ENCODE results near the gene ZNF215. TPM values are rescaled to one million over a fixed set of nuclear protein-coding genes. Genes with fewer than 3 reads are reported as not detected.

The ZNF215 gene
- total and polyA plus RNA-seq, 8 donors, result 0.46 to 12.3 (median 1.0) TPM; not detected in 1

GRCh38 chr11:6888830-6889229 lies 37.4 kb upstream of the ZNF215 start:
- Histone ChIP-seq H3K27ac (no peak overlapping the region), H3K4me1 (no peaks in the 10 kb centered on the region), H3K27me3 (no peaks in the 10 kb centered on the region), H3K4me3 (no peak overlapping the region), H3K9me3 (peaks cover 0 to 10% (median 4%) of the 10 kb centered on the region in 4 donors), H3K36me3 (no peaks in the 10 kb centered on the region)
- WGBS, 5 donors, result 79 to 89% (median 85%) methylated on average over 4 of the region's 4 CpGs
- TF ChIP-seq EP300 (IDR thresholded peaks at IDR 0.05) (no peak), POLR2AphosphoS5 (IDR thresholded peaks at IDR 0.05) (no peak), CTCF (IDR thresholded peaks at IDR 0.05) (no peak), POLR2A (IDR thresholded peaks at IDR 0.05) (no peak)
- DNase-seq, result no peak
- intact Hi-C loops (cut with DNase I; ENCODE audit: low total_unique reads), result no loop called here

- no peaks in the 10 kb centered on the region for H3K27me3 ChIP-seq
- H3K4me3 ChIP-seq, result no peak overlapping the region
- no peaks in the 10 kb centered on the region for H3K36me3 ChIP-seq
- 75 to 90% (median 76%) methylated on average over 1 of the region's 1 CpG for WGBS, 5 donors
- no peaks in the 10 kb centered on the region for H3K4me1 ChIP-seq
- H3K27ac ChIP-seq, result no peak overlapping the region
- no peak for DNase-seq
- intact Hi-C loops (cut with DNase I; ENCODE audit: low total_unique reads), result no loop called here
- TF ChIP-seq CTCF (IDR thresholded peaks at IDR 0.05) (no peak), POLR2AphosphoS5 (IDR thresholded peaks at IDR 0.05) (no peak), POLR2A (IDR thresholded peaks at IDR 0.05) (no peak), EP300 (IDR thresholded peaks at IDR 0.05) (no peak)
- H3K9me3 ChIP-seq, result peaks cover 0 to 10% (median 4%) of the 10 kb centered on the region in 4 donors
Measured at GRCh38 chr11:6889835-6890234, 36.4 kb upstream of the ZNF215 start.

GRCh38 chr11:6892400-6892799 lies 33.8 kb upstream of the ZNF215 start, which contains the start of gene OR2D2:
TSS of gene OR2D2 (minus strand) at chr11:6892500. CDS start at chr11:6892500, 0 bp downstream.
- DNase-seq, result no peak
- no peaks in the 10 kb centered on the region for H3K36me3 ChIP-seq
- intact Hi-C loops (cut with DNase I; ENCODE audit: low total_unique reads), result no loop called here
- H3K27me3 ChIP-seq, result no peaks in the 10 kb centered on the region
- H3K4me3 ChIP-seq, result no peak within 1 kb of the TSS
- no peaks in the 10 kb centered on the region for H3K4me1 ChIP-seq
- H3K27ac ChIP-seq, result no peak within 1 kb of the TSS
- TF ChIP-seq CTCF (IDR thresholded peaks at IDR 0.05) (no peak), POLR2AphosphoS5 (IDR thresholded peaks at IDR 0.05) (no peak), POLR2A (IDR thresholded peaks at IDR 0.05) (no peak), EP300 (IDR thresholded peaks at IDR 0.05) (no peak)
- H3K9me3 ChIP-seq, result peaks cover 0 to 10% (median 4%) of the 10 kb centered on the region in 4 donors
- 68 to 84% (median 77%) methylated on average over 2 of the region's 2 CpGs for WGBS, 5 donors

GRCh38 chr11:6894097-6894496 lies 32.1 kb upstream of the ZNF215 start:
- Histone ChIP-seq H3K27me3 (no peaks in the 10 kb centered on the region), H3K36me3 (no peaks in the 10 kb centered on the region), H3K9me3 (no peaks in the 10 kb centered on the region), H3K4me1 (no peaks in the 10 kb centered on the region), H3K27ac (no peak overlapping the region), H3K4me3 (no peak overlapping the region)
- TF ChIP-seq EP300 (IDR thresholded peaks at IDR 0.05) (no peak), POLR2AphosphoS5 (IDR thresholded peaks at IDR 0.05) (no peak), POLR2A (IDR thresholded peaks at IDR 0.05) (no peak), CTCF (IDR thresholded peaks at IDR 0.05) (no peak)
- intact Hi-C loops (cut with DNase I; ENCODE audit: low total_unique reads), result no loop called here
- DNase-seq, result no peak
